Brain pericyte (primary cell): ENCODE data around the gene HSD11B1.

ENCODE experiments used
- DNase-seq: peaks from one replicate; pipeline ENCODE4 v3.0.0-alpha.2; 2012; ENCODE audit warnings: low read depth, low spot score

Gene HSD11B1

DNA sequence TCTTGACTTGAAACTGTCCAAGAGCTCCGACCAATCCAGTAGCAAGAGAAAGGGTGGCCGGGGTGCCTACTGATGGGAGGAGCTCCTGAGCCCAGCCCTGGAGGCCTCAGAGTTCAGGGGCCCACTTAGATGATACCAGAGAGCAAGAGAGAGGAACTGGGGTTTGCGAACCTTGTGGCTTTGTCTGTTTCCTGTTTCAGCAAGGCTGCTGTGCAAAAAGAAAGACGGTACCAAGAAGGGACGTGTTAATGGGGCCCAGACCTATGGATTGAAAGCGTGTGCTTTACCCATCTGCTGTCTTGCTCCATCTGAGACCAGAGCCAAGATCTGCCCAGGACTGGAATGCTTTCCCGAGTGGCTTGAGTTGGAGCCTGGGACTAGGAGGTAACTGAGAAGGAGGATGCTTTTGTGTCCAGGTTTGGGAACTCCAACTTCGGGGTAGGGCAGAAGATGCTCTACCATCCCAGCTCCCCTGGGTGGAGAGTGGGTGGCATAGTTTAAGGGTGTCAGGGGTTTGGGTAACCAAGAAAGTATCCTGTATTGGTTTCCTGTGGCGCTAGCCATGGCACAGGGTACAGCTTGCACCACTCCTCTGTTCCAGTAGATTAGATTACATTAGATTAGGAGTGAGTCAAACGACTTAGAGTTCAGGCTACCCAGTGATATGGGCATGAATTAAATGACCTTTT, 51.4 kb downstream of the HSD11B1 start, which contains the start of gene TRAF3IP3:
TRAF3IP3 (plus strand) TSS at position 128 of the 689 bp plus-strand sequence. CDS start 3,987 bp downstream, outside the sequence.
- DNase-seq: no peak

DNA sequence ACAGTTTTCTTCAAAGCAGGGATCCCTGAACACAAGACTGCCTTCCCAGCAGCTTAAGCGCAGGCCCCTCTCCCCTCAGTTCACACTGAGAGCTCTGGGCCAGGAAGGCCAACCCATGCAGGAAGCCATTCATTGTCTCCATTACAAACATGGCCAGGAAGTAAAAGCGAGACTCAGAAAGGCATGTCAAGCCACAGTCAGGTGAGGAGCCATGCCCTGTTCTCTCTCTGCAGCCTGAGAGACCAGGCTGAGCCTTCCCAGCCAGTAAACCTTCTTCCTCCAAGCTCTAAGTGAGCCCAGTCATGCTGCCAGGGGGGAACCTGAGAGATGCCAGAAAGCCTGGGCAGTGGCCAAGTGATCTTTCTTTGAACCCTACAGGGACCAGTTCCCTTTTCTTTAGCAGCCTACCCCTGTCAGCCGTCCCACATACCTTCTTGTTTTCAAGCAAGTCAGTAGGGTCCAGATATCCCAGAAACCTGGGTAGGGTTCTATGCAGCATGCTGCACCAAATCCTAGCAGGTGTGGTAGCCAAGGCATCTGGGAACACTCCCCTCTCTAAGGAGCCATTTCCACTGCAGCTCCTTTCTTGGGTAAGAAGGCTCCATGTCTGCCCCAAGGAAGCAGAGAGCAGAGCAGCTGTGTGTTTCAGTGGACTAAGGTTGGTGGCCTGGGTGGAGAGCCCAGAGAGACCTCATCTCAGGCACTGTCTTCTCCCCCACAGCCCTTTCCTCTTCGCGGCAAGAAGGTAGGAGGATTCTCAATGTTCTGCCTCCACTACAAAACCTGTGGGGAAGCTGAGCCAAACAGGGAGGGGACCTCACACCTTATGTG, 52.2 kb downstream of the HSD11B1 start:
- no peak for DNase-seq

GRCh38 chr1:209758400-209758799, 53.8 kb downstream of the HSD11B1 start:
- no peak for DNase-seq

- DNase-seq: no peak
Observed at GRCh38 chr1:209759829-209760359, 55.2 kb downstream of the HSD11B1 start.

DNA sequence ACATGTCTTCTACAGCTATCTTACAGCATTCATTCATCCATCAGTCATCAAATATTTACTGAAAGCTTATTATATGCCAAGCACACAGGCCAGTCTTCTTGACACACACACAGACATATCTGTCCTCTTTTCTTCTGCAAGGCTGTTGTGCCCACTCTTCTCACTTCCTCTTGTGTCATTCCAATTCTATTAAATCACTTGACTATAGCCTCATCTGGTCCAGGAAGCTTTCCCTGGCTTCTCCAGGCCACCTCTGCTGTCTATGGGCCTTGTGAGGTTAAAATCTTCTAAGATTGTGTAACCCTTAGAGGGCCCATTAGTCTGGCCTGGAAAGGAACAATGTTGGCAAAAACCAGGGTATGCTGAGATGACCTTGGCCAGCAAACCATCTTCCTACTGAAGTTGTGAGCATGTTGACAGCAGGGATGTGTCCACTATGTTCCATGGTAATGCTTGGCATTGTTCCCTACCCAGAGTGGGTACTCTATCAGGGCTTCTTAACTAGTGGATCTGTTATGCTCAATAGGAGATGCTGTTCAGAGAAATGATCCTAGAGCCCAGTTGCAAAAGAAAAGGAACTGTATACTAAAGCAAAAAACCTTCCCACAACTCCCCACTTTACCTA, 56.5 kb downstream of the HSD11B1 start:
- no peak for DNase-seq

- DNase-seq: no peak
Observed at GRCh38 chr1:209766051-209766450, 61.4 kb downstream of the HSD11B1 start.

- no peak for DNase-seq
Observed at GRCh38 chr1:209767096-209767495, 62.5 kb downstream of the HSD11B1 start.

- no peak for DNase-seq
Observed at GRCh38 chr1:209767706-209768105, 63.1 kb downstream of the HSD11B1 start.

- DNase-seq: no peak
Observed at GRCh38 chr1:209768354-209768774, 63.7 kb downstream of the HSD11B1 start.

DNA sequence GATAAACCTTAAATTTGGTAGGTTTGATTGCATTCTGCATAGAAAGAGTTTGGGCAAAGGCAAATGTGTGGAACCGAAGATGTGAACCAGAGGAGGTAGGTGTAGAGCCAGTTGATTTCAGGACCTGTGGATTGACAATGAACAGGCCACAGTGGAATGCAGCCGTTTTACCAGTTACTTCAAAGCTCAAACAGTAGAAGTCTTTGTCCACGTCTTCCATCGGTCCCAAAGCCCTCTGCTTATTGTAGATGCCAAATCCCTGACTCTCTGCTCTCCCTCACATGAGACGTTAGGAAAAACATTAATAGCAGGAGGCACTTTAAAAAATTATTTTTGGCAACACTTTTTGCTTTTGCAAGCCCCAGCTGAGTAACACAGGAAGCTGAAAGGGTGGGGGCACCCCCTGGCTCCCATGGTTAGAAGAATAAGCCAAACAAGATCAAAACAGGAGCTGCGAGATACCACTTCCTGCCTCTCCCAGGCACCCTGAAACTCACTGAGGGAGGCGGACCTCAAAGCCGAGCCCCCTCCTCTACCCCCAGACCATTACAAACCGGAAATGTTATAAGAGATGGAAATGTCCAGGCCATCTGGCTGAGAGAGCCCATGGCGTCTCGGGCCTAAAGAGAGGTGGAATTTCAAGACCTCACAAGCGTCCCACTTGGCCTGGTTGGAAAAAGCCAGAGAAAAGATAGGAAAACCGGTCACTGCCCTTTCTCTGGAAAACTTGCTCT, 64.7 kb downstream of the HSD11B1 start:
- peak; percentile 88 for DNase-seq

GRCh38 chr1:209769971-209770370, 65.3 kb downstream of the HSD11B1 start:
- no peak for DNase-seq

- DNase-seq: no peak
Observed at GRCh38 chr1:209770636-209771415, 66.2 kb downstream of the HSD11B1 start.

- DNase-seq: no peak
Observed at GRCh38 chr1:209772126-209772525, 67.5 kb downstream of the HSD11B1 start.

DNA sequence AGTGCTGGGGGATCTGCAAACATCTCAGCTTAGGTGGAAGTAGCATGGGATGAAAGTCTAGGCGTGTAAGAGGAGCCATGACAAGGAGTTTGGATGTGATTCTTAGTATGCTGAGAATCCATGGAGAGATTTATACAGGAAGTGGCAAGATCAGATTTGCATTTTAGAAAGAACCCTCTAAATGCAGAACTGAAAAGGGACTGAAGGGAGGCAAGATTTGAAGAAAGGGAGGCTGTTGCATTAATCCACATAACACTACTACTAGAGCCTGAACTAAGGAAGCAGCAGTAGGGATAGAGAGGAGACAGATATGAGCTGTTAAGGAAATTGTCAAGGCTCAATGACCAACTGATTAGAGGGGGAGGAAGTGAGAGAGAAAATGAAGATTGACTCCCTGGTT, 69.9 kb downstream of the HSD11B1 start:
- DNase-seq: no peak

- DNase-seq: no peak
Observed at GRCh38 chr1:209775678-209776077, 71.0 kb downstream of the HSD11B1 start.

GRCh38 chr1:209777587-209777986, 72.9 kb downstream of the HSD11B1 start:
- no peak for DNase-seq

DNA sequence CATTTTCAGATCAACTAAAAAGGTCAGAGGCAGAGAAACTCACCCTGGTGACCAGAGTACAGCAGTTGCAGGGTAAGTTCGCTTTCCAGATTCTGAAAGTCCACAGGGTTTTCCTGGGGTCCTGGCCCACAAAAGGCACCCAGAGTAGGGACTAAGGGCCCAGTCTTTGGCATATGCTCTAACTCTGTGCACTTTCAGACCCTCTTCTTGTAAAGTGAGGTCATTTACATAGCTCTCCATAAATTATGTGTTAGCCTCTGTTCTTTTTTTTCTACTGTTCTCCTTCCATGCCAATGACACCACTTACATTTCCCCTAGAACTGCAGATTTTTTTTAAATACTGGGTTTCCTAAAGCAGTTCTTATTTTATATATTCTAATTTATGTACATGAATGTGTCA, 73.5 kb downstream of the HSD11B1 start:
- no peak for DNase-seq

GRCh38 chr1:209780268-209780667, 75.6 kb downstream of the HSD11B1 start:
- DNase-seq: no peak

- DNase-seq: no peak
Observed at GRCh38 chr1:209783386-209783785, 78.7 kb downstream of the HSD11B1 start.
